MV-4-11 (cell line): ENCODE results near the gene AQP7.
"Not testable (repeated sequence)": the region's sequence is repeated elsewhere in the genome, so short reads cannot be mapped to it uniquely, and the experiment has no call there.

Source experiments
- DNase-seq: peaks from one replicate; lab custom pipeline; 2025; lab: John Stamatoyannopoulos, UW

AQP7 gene

GRCh38 chr9:33402371-33402770 lies at the start of gene AQP7:
TSS of gene AQP7 (minus strand) at chr9:33402568. CDS start at chr9:33401262, 1,306 bp downstream.
- not testable (repeated sequence) for DNase-seq

DNA sequence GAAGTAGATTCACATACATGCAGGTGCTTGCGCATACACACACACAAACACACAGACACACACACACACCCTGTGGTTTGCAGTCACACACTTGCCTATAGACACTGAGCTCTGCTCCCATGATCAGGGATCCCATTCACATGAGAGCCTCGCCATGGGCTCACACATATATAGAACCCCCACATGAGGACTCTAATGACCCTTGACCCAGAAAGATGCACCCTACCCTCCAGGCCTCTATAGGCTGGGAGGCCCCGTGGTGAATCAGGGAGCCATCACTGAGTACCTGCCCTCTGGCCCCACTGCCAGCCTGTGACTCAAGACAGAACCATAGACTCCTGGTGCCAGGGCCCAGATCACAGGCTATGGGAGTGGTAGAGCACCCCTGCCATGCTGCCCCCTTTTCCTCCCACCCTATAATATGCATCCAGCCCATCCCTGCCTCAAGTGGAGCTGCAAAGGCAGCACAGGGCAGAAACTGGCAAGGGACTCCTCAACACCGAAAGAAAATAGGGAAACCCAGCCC lies 48.3 kb upstream of the AQP7 start:
- DNase-seq = no peak

DNA sequence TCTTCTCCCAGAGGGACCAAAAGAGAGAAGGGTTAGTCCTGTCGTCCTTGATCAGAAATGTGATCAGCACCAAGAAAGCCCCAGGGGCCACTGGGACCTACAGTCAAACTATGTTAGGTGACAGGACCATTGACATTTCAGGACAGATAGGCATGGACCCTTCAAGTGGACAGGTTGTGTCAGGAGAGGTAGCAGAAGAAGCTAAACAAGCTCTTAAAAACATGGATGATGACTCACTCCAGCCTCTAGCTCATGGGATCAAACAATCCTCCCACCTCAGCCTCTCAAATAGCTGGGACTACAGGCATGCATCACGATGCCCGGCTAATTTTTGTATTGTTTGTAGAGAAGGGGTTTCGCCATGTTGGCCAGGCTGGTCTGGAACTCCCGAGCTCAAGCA lies 47.3 kb upstream of the AQP7 start:
- DNase-seq = no peak

GRCh38 chr9:33447799-33448553 lies 45.6 kb upstream of the AQP7 start:
- no peak for DNase-seq

DNA sequence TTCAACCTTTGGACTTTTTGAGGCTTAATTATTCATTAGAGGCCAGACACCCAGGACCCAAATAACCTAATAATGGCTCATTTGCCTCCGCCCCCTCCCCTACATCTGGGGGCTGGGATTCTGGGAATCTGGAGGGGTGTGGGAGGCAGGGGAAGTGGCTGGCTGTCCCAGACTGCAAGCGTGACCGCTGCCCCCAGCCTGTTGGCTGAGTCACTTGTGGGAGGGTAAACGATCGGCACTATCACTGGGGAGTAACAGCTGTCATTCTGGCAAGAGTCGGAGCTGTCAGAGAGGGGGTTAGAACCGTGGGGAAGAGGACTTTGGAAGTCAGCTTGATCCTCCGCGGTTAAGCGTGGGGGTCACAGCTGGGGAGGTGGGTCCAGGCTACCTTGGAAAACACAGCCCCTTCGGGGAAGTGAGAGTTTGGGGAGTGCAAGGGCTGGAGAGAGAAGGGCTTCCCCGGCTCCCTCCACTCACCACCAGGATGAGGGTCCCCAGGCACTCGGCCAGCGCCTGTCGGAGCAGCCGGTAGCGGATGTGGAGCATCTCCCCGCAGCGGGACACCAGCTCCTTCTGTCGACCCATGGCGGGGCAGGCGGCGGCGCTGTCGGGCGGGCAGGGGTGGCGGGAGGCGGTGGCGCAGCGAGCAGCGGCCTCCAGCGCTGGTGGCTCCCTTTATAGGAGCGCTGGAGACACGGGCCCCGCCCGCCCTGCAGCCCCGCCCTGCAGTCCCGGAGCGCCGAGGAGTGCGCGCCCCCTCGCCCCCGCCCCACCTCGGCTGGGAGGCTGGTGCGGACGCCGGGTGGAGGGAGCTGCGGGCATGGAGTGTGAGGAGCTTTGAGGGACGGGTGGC lies 44.8 kb upstream of the AQP7 start, which contains the start of gene AQP3:
AQP3 (minus strand) TSS at position 648 of the 853 bp plus-strand sequence; CDS start at position 585, 63 bp downstream.
- peak; percentile 79 for DNase-seq

DNA sequence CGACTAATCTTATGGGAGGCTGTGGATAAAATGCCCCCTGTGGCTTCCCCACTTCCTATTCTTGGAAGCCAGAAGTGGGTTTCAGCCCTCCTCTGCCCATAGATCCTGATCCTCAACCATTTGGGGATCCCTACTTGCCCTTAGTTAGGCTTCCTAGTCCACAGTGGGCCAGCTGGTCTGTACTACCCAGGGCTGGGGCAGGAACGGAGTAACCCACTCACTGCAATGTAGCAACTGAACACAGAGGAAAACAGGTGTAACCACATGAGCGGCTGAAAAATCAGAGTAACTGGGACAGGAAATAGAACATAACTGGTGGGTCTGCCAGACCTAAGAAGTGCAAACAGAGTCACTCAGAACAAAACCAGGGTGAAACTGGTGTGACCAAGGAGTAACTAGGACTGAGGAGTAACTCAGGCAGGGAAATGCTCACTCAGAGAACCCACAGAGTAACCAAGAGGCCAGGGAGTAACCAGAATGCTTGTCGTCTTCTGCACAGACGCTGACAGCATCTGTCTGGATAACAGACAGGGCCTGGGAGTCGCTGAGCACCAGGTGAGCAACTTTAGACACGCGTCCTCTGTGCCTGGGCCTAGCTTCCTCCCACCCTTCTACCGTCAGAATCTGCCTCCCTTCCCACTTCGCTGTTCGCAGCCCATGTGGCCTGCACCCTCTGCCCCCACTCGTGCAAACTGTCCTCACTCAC lies 44.0 kb upstream of the AQP7 start:
- peak; percentile 55 for DNase-seq

DNA sequence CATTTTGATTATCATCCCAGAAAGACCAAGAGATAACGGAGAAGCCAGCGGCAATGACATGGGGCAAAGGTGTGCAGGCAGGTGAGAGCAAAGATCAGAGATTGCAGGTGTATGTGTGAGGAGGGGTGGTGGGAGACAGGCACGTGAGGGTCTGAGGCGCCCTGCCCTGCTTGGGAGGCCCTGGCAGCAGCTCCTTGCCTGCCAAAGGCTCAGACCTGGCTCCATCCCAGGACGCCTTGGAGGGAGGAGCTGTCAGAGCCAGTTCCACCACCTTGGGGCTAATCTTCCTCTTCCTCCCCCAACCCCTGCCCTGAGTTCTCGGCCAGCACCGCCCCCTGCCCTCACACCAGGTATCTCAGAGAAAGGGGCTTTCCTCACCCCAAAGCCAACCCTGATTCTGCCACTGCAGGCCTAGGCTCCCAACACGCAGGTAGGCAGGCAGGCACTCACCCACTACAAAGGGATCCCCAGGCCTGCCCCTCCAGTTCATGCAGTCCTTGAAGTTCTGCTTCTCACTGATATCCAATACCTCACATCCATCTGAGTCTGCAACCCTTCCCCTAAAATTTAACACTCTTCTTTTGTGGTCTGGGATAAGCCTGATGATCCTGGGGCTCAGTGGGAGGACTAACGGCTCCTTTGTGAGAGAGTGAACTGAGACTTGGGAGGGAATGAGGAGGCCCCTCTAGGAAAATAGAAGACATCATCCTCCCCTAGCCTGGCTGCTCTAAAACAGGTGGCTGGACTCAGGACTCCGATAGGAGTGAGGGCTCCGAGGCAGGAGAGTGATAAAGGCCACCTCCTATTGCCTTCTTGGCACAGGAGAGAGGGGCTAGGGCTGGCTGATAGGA lies 43.2 kb upstream of the AQP7 start:
- peak; percentile 11 for DNase-seq

- DNase-seq = no peak
These were observed 41.2 kb upstream of the AQP7 start for GRCh38 chr9:33443464-33444154.

DNA sequence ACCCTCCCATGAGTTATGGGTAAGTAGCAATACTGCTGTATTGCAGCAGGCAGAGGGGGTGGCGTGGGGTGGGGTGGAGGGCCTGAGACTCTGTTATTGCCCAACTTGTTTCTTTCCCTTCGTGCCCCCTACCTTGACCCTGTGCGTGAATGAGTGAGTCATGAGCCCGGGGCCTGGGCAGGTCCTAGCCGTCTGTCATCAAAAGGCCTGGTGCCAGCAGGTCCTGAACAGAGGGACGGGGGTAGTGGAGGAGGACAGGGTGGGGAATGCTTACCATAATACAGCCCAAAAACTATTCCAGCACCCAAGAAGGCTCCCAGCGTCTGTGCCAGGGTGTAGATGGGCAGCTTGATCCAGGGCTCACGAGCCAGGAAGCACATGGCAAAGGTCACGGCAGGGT lies 40.7 kb upstream of the AQP7 start:
- no peak for DNase-seq

DNA sequence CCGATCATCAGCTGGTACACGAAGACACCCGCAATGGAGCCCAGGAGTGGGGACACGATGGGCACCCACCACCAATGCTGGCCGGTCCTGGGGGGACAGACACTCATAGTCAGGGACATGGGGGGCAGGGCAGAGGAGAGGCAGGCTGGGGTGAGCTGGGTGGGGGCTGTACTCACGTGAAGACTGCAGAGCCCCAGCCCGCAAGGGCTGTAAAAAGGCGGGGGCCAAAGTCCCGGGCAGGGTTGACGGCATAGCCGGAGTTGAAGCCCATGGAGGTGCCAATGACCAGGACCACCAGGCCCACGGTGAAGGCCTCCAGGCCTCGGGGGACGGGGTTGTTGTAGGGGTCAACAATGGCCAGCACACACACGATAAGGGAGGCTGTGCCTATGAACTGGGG lies 39.8 kb upstream of the AQP7 start:
- DNase-seq = no peak

GRCh38 chr9:33440609-33441008 lies 38.2 kb upstream of the AQP7 start:
- no peak for DNase-seq

GRCh38 chr9:33440204-33440603 lies 37.8 kb upstream of the AQP7 start:
- no peak for DNase-seq

DNA sequence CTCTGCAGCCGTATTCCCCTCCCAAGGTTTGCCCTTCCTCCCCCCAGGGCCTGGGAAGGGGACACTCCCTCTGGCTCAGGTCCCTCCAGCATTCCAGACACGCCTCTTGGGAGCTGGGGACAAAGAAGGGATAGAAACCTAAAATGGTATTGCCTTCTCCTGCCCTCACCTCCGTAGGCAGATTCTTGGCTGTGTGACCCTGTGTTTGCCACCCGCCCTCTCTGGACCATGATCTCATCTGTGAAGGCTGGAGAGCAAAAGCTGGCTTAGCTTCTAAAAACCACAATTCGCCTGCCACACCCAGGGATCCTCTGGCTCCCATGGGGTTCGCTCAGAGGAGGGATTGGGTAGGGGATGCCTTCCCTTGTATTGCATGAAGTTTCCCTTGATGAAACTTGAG lies 37.4 kb upstream of the AQP7 start:
- DNase-seq = no peak

GRCh38 chr9:33438926-33439680 lies 36.7 kb upstream of the AQP7 start:
- no peak for DNase-seq

- DNase-seq = peak; percentile 58
These were observed 35.5 kb upstream of the AQP7 start for GRCh38 chr9:33437898-33438297.

DNA sequence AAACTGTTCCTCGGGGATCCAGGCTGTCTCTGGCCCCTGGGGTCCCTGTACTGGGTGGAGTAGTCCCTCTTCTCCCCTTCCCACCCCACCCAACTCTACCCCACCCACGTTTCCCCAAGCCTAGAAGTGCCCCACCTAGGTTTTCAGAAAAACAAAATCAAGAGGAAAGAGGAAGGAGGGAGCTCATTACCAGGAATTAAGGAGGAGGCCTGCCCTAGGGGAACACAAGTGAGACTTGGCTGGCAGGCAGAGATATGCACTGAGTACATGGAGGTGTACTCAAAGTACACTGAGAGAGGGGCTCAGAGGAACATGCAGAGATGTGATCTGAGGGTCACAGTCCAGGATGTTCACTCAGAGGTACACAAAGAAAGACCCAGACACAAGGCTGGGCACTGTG lies 34.8 kb upstream of the AQP7 start:
- no peak for DNase-seq

DNA sequence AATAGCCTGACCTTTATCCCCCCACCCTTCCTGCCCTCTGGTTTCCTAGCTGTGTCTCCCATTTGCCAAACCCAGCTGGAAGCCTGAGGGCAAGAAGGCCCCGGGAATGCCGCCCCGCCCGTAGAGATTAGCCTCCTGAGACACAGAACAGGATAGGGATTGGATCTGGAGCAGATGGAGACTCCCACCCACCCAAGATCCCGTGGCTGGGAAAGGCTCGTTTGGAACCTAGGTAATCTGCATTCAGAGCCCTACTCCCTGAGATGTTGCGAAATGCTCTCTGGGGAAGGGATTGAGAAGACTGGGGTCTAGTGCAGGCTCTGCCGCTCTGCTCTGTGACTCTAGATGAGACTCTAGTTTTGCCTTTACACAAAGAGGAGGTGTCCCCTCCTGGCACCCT lies 34.1 kb upstream of the AQP7 start:
- no peak for DNase-seq

GRCh38 chr9:33435821-33436277 lies 33.5 kb upstream of the AQP7 start:
- no peak for DNase-seq

- no peak for DNase-seq
These were observed 32.1 kb upstream of the AQP7 start for GRCh38 chr9:33434317-33435105.
